Measurements from ENCODE around the gene LDLR.
"Not testable (repeated sequence)": the region's sequence is repeated elsewhere in the genome, so short reads cannot be mapped to it uniquely, and the experiment has no call there.

The LDLR gene

DNA sequence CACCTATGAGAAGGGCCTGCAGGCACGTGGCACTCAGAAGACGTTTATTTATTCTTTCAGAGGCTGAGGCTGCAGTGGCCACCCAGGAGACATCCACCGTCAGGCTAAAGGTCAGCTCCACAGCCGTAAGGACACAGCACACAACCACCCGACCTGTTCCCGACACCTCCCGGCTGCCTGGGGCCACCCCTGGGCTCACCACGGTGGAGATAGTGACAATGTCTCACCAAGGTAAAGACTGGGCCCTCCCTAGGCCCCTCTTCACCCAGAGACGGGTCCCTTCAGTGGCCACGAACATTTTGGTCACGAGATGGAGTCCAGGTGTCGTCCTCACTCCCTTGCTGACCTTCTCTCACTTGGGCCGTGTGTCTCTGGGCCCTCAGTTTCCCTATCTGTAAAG lies 33.9 kb downstream of the LDLR start:
- ATAC-seq: no peak
- TF ChIP-seq, protein P1, sequence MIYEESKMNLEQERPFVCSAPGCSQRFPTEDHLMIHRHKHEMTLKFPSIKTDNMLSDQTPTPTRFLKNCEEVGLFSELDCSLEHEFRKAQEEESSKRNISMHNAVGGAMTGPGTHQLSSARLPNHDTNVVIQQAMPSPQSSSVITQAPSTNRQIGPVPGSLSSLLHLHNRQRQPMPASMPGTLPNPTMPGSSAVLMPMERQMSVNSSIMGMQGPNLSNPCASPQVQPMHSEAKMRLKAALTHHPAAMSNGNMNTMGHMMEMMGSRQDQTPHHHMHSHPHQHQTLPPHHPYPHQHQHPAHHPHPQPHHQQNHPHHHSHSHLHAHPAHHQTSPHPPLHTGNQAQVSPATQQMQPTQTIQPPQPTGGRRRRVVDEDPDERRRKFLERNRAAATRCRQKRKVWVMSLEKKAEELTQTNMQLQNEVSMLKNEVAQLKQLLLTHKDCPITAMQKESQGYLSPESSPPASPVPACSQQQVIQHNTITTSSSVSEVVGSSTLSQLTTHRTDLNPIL (CRISPR knock-in tag; IDR thresholded peaks at IDR 0.05; ENCODE audit: low read depth): no peak
- TF ChIP-seq ZNF70 (CRISPR knock-in tag; IDR thresholded peaks at IDR 0.05) (no peak), ISL1 (CRISPR knock-in tag; IDR thresholded peaks at IDR 0.05) (no peak), ZFP3 (CRISPR knock-in tag; IDR thresholded peaks at IDR 0.05) (no peak), GLIS3 (CRISPR knock-in tag; IDR thresholded peaks at IDR 0.05) (no peak)

GRCh38 chr19:11124157-11124556 lies 34.9 kb downstream of the LDLR start:
- ATAC-seq: not testable (repeated sequence)

- peak; percentile 84 for ATAC-seq
These were observed 36.9 kb downstream of the LDLR start for GRCh38 chr19:11125994-11126685.

GRCh38 chr19:11127905-11128304 lies 38.6 kb downstream of the LDLR start:
- ATAC-seq: no peak
- TF ChIP-seq ZC3H10 (CRISPR knock-in tag; IDR thresholded peaks at IDR 0.05): no peak
- TF ChIP-seq SNAI2 (CRISPR knock-in tag; IDR thresholded peaks at IDR 0.05): no peak
- TF ChIP-seq, protein P2, sequence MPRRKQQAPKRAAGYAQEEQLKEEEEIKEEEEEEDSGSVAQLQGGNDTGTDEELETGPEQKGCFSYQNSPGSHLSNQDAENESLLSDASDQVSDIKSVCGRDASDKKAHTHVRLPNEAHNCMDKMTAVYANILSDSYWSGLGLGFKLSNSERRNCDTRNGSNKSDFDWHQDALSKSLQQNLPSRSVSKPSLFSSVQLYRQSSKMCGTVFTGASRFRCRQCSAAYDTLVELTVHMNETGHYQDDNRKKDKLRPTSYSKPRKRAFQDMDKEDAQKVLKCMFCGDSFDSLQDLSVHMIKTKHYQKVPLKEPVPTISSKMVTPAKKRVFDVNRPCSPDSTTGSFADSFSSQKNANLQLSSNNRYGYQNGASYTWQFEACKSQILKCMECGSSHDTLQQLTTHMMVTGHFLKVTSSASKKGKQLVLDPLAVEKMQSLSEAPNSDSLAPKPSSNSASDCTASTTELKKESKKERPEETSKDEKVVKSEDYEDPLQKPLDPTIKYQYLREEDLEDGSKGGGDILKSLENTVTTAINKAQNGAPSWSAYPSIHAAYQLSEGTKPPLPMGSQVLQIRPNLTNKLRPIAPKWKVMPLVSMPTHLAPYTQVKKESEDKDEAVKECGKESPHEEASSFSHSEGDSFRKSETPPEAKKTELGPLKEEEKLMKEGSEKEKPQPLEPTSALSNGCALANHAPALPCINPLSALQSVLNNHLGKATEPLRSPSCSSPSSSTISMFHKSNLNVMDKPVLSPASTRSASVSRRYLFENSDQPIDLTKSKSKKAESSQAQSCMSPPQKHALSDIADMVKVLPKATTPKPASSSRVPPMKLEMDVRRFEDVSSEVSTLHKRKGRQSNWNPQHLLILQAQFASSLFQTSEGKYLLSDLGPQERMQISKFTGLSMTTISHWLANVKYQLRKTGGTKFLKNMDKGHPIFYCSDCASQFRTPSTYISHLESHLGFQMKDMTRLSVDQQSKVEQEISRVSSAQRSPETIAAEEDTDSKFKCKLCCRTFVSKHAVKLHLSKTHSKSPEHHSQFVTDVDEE (CRISPR knock-in tag; IDR thresholded peaks at IDR 0.05): no peak
- TF ChIP-seq, protein P3, sequence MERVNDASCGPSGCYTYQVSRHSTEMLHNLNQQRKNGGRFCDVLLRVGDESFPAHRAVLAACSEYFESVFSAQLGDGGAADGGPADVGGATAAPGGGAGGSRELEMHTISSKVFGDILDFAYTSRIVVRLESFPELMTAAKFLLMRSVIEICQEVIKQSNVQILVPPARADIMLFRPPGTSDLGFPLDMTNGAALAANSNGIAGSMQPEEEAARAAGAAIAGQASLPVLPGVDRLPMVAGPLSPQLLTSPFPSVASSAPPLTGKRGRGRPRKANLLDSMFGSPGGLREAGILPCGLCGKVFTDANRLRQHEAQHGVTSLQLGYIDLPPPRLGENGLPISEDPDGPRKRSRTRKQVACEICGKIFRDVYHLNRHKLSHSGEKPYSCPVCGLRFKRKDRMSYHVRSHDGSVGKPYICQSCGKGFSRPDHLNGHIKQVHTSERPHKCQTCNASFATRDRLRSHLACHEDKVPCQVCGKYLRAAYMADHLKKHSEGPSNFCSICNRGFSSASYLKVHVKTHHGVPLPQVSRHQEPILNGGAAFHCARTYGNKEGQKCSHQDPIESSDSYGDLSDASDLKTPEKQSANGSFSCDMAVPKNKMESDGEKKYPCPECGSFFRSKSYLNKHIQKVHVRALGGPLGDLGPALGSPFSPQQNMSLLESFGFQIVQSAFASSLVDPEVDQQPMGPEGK (CRISPR knock-in tag; IDR thresholded peaks at IDR 0.05; ENCODE audit: borderline replicate concordance): no peak
- no peak for TF ChIP-seq CSDC2 (CRISPR knock-in tag; IDR thresholded peaks at IDR 0.05)
- no peak for TF ChIP-seq TCF4 (CRISPR knock-in tag; IDR thresholded peaks at IDR 0.05; ENCODE audit: borderline replicate concordance)
- no peak for TF ChIP-seq RARB (CRISPR knock-in tag; IDR thresholded peaks at IDR 0.05)
- TF ChIP-seq TOX (CRISPR knock-in tag; IDR thresholded peaks at IDR 0.05; ENCODE audit: borderline replicate concordance): no peak
- TF ChIP-seq ZNF8 (CRISPR knock-in tag; IDR thresholded peaks at IDR 0.05): no peak
- no peak for TF ChIP-seq ZFP3 (CRISPR knock-in tag; IDR thresholded peaks at IDR 0.05)
- no peak for TF ChIP-seq ZFP30 (CRISPR knock-in tag; IDR thresholded peaks at IDR 0.05)
- no peak for TF ChIP-seq ESRRG (CRISPR knock-in tag; IDR thresholded peaks at IDR 0.05)
- no peak for TF ChIP-seq ARNTL (CRISPR knock-in tag; IDR thresholded peaks at IDR 0.05; ENCODE audit: borderline replicate concordance, low read depth)
- TF ChIP-seq GLIS3 (CRISPR knock-in tag; IDR thresholded peaks at IDR 0.05): no peak

More at GRCh38 chr19:11125994-11126685, 36.9 kb downstream of the LDLR start:
- TF ChIP-seq, protein P2 (CRISPR knock-in tag; IDR thresholded peaks at IDR 0.05): no peak
- no peak for TF ChIP-seq ESRRG (CRISPR knock-in tag; IDR thresholded peaks at IDR 0.05)
- TF ChIP-seq RARB (CRISPR knock-in tag; IDR thresholded peaks at IDR 0.05): no peak
- TF ChIP-seq ISL1 (CRISPR knock-in tag; IDR thresholded peaks at IDR 0.05): no peak
- TF ChIP-seq ZFP30 (CRISPR knock-in tag; IDR thresholded peaks at IDR 0.05): no peak
- TF ChIP-seq ZFP3 (CRISPR knock-in tag; IDR thresholded peaks at IDR 0.05): no peak
- no peak for TF ChIP-seq CSDC2 (CRISPR knock-in tag; IDR thresholded peaks at IDR 0.05)
- TF ChIP-seq TCF4 (CRISPR knock-in tag; IDR thresholded peaks at IDR 0.05; ENCODE audit: borderline replicate concordance): no peak
- no peak for TF ChIP-seq GLIS3 (CRISPR knock-in tag; IDR thresholded peaks at IDR 0.05)
- no peak for TF ChIP-seq ZNF8 (CRISPR knock-in tag; IDR thresholded peaks at IDR 0.05)
- TF ChIP-seq BACH2 (CRISPR knock-in tag; IDR thresholded peaks at IDR 0.05; ENCODE audit: borderline replicate concordance): no peak
- no peak for TF ChIP-seq SNAI2 (CRISPR knock-in tag; IDR thresholded peaks at IDR 0.05)
- TF ChIP-seq TOX (CRISPR knock-in tag; IDR thresholded peaks at IDR 0.05; ENCODE audit: borderline replicate concordance): no peak
- TF ChIP-seq, protein P1 (CRISPR knock-in tag; IDR thresholded peaks at IDR 0.05; ENCODE audit: low read depth): no peak
- TF ChIP-seq ZNF70 (CRISPR knock-in tag; IDR thresholded peaks at IDR 0.05): no peak
- TF ChIP-seq ZNF565 (CRISPR knock-in tag; conservative IDR thresholded peaks at IDR 0.05; ENCODE audit: low read depth): no peak
- TF ChIP-seq, protein P4, sequence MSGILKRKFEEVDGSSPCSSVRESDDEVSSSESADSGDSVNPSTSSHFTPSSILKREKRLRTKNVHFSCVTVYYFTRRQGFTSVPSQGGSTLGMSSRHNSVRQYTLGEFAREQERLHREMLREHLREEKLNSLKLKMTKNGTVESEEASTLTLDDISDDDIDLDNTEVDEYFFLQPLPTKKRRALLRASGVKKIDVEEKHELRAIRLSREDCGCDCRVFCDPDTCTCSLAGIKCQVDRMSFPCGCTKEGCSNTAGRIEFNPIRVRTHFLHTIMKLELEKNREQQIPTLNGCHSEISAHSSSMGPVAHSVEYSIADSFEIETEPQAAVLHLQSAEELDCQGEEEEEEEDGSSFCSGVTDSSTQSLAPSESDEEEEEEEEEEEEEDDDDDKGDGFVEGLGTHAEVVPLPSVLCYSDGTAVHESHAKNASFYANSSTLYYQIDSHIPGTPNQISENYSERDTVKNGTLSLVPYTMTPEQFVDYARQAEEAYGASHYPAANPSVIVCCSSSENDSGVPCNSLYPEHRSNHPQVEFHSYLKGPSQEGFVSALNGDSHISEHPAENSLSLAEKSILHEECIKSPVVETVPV (CRISPR knock-in tag; IDR thresholded peaks at IDR 0.05): no peak
- no peak for TF ChIP-seq PPARA (CRISPR knock-in tag; IDR thresholded peaks at IDR 0.05; ENCODE audit: borderline replicate concordance)

All from SK-N-SH treated with all-trans-retinoic acid at 6 μM for 48 hours (cell line).